ENCODE data around the gene NR1D2. TPM values are rescaled to one million over a fixed set of nuclear protein-coding genes. Genes with fewer than 3 reads are reported as not detected.

NR1D2 gene
- total RNA-seq, 1 experiment from 2014 or later, result 20.2 TPM

DNA sequence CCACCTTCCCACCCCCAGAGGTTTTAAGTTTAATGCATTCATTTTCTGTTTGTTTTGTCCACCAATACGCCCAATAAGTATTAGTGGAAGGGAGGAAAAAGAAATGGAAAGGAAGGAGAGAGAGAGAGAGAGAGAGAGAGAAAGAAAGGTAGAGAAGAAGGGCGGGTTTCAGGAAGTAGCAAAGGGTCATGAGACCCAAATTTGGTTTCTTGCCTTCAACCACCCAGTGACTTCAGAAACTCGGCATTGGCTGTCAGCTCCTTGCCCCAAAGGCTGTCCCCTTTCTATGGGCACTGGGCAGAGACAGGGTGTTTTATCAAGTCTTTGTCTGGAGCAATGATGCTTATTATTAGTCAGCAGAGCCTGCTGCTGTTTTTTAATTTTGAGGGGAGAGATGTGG is 13.5 kb upstream of the NR1D2 start:
- DNase-seq (ENCODE audit: low spot score), result no peak

DNA sequence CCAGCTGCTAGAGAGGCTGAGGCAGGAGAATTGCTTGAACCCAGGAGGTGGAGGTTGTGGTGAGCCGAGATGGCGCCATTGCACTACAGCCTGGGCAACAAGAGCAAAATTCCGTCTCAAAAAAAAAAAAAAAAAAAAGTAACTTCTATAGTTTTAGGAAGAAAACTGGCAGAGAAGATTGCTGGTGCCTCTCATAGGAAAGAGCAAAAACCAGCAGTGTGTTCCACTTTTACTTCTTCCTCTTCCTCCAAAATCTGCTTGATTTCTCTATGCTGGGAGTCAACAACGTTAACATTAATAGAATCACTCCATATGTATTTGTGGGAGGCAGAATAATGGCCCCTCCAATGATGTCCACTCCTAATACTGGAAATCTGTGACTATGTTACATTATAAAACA is 12.5 kb upstream of the NR1D2 start:
- DNase-seq (ENCODE audit: low spot score), result no peak

DNA sequence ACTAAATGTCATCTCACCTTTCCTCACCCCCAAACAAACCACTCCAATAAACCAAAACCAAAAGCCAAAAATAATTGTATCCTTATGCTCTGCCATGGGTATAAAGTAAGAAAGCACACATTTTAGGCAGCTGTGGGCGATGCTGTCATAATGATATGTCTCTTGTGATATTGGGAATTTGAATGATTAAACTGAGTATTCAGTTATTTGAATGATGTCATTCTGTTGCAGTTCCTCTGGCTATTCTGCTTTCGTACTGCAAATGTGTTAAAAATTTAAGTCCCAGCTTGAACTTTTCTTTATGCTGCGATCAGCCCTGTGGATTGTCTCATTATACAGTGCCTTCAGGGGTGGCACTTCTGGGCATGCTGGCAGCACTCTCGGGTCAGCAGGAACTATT is 10.8 kb upstream of the NR1D2 start:
- DNase-seq (ENCODE audit: low spot score), result no peak

DNA sequence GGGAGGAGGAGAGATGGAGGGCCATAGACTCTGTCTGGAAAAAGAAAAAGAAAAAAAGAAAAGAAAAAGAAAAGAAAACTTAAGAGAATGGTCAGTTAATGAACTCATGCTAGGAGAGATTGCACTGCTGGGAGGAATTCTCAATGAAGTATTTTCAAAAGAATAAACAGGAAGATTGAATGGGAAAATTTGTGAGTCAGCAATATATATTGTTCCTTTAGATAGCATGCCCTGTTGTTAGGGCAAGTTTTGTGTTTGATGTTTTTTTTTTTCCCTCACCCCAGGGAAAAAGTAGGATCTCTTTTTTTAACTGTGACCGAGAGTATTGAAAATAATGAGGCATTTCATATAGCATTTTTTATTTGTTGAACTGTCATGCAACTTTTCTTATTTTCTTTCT is 7.8 kb upstream of the NR1D2 start:
- no peak for DNase-seq (ENCODE audit: low spot score)

- DNase-seq (ENCODE audit: low spot score), result no peak
Observed at GRCh38 chr3:23938688-23939087, 6.4 kb upstream of the NR1D2 start.

DNA sequence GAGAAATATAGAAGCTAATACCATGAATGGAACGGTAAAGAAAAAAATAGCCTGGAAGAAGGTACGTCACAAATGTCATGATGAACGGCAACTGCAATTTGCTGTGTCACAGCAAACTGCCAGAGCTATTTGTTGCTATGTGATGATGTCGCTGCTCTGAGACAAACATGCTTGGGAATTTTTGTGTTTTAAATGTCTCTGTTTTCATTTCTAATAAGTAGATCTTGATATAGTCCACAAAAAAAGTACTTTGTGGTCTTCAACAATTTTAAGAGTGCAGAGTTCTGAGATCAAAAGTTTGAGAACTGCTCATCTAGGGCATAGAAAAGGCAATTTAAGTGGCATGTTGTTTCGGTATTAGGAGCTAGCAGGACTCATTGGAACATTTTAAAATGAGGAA is 4.3 kb upstream of the NR1D2 start:
- DNase-seq (ENCODE audit: low spot score), result no peak

DNA sequence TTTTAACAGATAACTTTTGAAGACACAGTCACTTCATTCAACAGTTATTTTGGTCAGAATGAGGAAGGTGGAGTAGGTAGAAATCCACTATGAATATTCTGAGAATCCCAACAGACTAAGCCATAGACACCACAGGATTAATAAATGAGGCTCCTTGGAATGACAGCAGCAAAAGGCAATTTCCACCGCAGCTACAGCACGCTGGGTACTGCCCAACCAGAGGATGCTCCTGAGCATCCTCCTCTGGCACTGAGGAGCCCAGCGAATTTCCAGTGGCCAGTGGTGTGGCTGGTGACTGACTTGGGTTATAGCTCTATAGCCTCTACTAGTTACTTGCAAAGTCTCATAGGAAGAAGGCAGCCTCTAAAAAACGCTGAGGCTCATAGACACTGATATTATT is 3.6 kb upstream of the NR1D2 start:
- DNase-seq (ENCODE audit: low spot score), result no peak

DNA sequence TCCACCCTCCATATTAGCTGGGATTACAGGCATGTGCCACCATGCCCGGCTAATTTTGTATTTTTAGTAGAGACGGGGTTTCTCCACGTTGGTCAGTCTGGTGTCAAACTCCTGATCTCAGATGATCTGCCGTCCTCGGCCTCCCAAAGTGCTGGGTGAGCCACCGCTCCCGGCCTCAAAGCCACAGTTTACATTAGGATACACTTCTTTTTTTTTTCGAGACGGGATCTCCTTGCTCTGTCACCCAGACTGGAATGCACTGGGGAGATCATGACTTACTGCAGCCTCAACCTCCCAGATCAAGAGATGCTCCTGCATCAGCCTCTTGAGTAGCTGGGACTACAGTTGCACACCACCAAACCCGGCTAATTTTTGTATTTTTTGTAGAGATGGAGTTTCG is 2.5 kb upstream of the NR1D2 start:
- DNase-seq (ENCODE audit: low spot score), result peak; percentile 25

DNA sequence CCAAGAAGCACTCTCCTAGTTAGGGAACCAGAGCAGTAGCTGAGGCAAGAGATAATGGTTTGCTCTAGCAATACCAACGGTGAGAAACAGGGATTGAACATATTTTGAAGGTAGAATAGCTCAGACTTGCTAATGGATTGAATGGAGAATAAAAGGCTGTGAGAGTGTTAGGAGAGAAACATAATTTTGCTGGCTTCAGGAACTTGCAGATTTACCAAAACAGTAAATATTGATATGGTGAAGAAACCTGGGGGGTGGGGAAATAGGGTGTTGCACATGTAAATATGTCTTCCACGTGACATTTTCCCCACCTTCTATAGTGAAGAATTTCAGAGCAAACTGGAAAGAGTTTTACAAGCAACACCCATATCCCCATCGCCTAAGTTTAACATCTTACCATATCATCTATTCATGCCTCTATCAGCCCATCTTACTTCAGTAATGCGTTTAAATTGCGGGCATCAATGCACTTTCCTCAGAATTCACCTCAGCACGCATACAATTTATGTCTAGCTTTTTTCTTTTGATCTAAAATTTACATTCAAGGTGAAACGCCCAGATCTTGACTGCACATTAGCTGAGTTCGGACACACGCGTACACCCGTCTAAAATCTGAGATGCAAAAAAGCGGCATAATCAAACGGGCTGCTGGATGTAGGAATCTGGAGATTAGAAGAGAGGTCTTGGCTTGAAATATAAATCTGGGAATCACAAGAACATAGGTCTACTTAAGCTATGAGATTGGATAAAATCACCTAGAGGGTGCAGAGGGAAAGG is 891 bp upstream of the NR1D2 start:
- DNase-seq (ENCODE audit: low spot score), result no peak

DNA sequence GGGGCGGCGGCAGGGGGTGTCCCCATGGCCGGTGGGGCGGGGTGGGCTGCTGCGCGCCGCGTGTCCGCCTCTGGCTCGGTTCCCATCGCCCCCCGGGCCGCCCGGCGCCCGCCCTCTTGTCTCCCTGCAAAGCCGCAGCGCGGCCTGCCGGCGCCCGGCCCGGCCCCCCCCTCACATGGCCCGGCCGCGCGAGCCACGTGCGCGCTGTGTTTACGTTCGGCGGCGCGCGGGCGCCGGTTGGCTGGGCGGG is 502 bp downstream of the NR1D2 start:
- no peak for DNase-seq (ENCODE audit: low spot score)

DNA sequence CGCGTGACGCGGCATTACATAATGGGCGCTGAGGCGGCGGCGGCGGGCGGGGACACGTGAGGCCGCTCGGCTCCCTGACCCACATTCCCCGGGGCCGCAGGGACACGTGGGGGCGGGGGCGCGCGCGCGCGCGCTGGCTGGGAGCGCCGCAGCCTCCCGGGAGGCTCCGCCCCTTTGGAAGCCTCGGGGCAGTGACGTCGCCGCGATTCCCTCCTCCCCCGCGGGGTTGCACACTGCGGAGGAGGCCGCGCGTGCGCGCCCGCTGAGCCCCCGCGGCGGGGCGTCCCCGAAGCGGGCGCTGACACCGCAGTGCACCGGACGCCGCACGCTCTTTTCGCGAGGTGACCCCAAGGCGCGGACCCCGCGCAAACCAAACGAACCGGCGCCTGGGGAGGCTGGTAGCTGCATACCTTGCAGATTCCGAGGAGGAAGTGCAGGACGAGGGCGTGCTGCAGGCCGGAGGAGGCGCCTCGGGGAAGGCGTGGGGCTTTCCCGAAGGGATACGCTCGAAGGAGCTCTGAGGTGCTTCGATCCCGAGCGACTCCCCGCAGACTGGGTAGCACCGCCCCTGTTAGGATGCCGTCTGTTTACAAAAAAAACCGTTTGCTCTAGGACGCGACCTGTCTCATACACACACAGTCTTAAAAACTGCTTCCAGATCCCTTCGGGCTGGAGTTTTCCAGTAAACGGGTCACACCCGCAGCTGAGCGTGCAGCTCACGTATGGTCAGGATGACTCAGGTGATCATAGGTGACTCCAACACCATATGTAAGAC is 1.0 kb downstream of the NR1D2 start:
- peak; percentile 83 for DNase-seq (ENCODE audit: low spot score)

DNA sequence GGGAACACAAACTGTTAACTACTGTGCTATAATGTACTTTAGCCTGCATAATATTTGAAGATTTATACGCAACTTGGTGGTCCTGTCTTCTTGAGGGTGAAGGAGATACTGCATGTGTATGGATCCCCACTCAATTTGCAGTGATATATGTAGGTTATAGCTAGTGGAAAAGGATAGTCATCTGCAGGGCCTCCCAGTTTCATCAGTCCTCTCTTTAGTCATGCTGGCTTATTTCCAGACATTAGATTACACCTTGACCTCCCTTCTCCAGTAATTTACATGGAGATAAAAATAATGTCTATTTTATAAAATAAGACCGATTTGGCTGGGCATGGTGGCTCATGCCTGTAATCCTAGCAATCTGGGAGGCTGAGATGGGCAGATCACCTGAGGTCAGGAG is 3.7 kb downstream of the NR1D2 start:
- DNase-seq (ENCODE audit: low spot score), result no peak

- no peak for DNase-seq (ENCODE audit: low spot score)
Observed at GRCh38 chr3:23949784-23950183, 4.7 kb downstream of the NR1D2 start.

- DNase-seq (ENCODE audit: low spot score), result no peak
Observed at GRCh38 chr3:23950293-23950692, 5.2 kb downstream of the NR1D2 start.

GRCh38 chr3:23952646-23953045 is 7.6 kb downstream of the NR1D2 start:
- no peak for DNase-seq (ENCODE audit: low spot score)

- no peak for DNase-seq (ENCODE audit: low spot score)
Observed at GRCh38 chr3:23953523-23953922, 8.4 kb downstream of the NR1D2 start.

DNA sequence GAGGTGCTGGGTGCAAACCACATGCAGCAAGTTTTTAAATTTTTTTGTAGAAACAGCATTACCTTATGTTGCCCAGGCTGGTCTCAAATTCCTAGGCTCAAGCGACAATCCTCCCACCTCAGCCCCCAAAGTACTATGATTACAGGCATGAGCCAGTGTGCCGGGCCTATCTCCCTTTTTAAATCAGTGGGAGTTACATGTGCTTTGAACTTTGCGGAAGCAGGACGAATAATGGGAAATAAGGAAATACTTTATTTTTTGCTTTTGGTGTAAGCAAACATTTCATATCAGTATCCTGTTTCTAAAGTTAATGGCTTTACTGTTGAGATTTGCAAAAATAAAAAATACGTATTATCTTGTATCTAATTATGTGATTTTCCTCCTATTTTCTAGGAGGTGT is 9.1 kb downstream of the NR1D2 start:
- DNase-seq (ENCODE audit: low spot score), result no peak

DNA sequence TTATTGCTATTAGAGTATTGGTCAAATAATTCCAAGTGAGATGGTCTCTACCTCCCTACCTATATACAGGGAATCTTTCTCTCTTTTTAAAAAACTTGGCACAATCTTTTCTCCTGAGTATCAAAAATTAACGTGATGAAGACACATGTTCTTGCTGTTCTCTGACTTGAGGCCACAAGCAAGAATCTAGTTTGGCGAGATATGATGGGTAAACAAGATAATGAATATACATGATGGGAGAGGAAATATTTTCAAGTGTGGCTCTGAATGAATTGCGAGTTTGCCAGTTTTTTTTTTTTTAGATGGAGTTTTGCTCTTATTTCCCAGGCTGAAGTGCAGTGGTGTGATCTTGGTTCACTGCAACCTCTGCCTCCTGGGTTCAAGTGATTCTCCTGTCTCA is 11.6 kb downstream of the NR1D2 start:
- no peak for DNase-seq (ENCODE audit: low spot score)

DNA sequence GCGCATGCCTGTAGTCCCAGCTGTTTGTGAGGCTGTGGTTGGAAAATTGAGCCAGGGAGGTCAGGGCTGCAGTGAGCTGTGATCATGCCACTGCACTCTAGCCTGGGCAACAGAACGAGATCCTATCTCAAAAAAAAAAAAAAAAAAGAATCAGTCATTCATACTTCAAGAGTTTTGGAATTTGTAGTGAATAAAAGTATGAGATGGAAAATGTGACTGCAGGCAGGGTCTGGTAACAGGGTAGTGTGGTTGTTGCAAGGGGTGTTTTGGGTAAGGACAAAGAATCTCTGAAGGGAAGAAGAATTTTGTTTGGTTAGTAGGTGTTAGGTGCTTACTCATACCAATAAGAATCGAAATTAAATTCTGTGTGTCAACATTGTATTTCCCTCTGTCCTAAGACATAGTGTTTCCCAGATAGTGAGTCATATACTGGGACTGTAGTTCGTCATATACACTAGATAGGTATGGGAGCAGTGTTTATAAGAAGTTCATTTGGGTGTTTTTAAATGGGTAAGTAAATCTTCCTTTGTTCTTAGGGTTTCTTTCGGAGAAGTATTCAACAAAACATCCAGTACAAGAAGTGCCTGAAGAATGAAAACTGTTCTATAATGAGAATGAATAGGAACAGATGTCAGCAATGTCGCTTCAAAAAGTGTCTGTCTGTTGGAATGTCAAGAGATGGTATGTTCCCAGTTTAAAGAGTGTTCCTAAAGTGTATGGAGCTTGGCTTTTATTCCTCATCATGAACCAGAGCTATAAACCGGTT is 14.2 kb downstream of the NR1D2 start:
- DNase-seq (ENCODE audit: low spot score), result peak; percentile 48

DNA sequence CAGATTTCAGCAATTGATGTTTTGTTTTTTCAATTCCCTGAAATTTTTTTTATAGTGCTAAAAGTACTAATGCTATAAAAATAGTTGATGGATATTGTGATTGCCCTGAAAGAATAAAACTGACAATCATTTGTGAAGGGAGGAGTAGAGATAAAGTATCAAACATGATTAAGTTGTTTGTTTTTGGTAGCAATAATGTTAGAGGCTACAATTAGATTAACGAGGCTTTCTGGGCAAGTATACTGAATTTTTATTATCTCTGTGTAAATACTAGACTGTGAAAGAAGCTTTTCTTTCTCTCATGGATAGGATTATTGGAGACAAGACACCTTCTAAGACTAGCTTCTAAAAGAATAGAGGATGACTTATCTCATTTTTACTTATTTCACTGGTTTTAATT is 15.6 kb downstream of the NR1D2 start:
- no peak for DNase-seq (ENCODE audit: low spot score)

DNA sequence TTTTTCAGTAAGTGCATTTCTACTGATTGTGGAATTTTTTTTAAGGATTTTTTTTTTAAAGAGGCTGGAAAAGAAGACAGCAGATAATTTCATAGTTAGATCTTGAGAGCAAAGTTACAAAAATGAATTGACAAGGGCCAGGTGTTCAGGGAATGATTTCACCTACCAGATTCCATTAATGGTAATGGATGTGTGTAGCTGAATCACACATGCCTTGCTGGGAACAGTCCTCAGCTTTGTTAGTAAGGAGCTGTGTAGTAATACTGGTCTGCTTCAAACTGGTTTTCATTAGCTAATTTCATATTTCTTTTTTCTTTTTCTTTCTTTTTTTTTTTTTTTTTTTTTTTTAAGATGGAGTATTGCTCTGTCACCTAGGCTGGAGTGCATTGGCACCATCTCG is 16.0 kb downstream of the NR1D2 start:
- no peak for DNase-seq (ENCODE audit: low spot score)

DNA sequence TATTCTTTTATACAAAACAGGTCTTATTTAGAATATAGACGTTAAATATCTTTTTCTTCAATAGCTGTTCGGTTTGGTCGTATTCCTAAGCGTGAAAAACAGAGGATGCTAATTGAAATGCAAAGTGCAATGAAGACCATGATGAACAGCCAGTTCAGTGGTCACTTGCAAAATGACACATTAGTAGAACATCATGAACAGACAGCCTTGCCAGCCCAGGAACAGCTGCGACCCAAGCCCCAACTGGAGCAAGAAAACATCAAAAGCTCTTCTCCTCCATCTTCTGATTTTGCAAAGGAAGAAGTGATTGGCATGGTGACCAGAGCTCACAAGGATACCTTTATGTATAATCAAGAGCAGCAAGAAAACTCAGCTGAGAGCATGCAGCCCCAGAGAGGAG is 16.8 kb downstream of the NR1D2 start:
- no peak for DNase-seq (ENCODE audit: low spot score)
